Rectal smooth muscle tissue (tissue), 1 donor: ENCODE data around the gene KIR2DL4.
"Not testable (repeated sequence)": the region's sequence is repeated elsewhere in the genome, so short reads cannot be mapped to it uniquely, and the experiment has no call there.

Experiments
- H3K27ac ChIP-seq: one replicate; pipeline ENCODE4 v1.7.0; 2013; ENCODE audit warnings: low read depth, low read length, inconsistent platforms
- H3K27me3 ChIP-seq: one replicate; pipeline ENCODE4 v1.7.0; 2013; ENCODE audit warnings: low read length; ENCODE audit not compliant: control insufficient read depth, insufficient read depth
- H3K36me3 ChIP-seq: one replicate; pipeline ENCODE4 v1.7.0; 2013; ENCODE audit warnings: low read length; ENCODE audit not compliant: control insufficient read depth, insufficient read depth
- H3K4me1 ChIP-seq: one replicate; pipeline ENCODE4 v1.7.0; 2013; ENCODE audit warnings: low read length; ENCODE audit not compliant: control insufficient read depth, insufficient read depth
- H3K4me3 ChIP-seq: one replicate; pipeline ENCODE4 v1.7.0; 2013; ENCODE audit warnings: low read length
- H3K9ac ChIP-seq: one replicate; pipeline ENCODE4 v1.7.0; 2013; ENCODE audit warnings: low read length

KIR2DL4 gene

GRCh38 chr19:54778896-54779295, 24.5 kb upstream of the KIR2DL4 start:
- H3K4me3 ChIP-seq, H3K27ac ChIP-seq, H3K9ac ChIP-seq, H3K36me3 ChIP-seq, H3K27me3 ChIP-seq, H3K4me1 ChIP-seq: not testable (repeated sequence)

- not testable (repeated sequence) for H3K4me3 ChIP-seq, H3K36me3 ChIP-seq, H3K4me1 ChIP-seq, H3K27me3 ChIP-seq, H3K27ac ChIP-seq, H3K9ac ChIP-seq
Measured at GRCh38 chr19:54782916-54783315, 20.5 kb upstream of the KIR2DL4 start.

DNA sequence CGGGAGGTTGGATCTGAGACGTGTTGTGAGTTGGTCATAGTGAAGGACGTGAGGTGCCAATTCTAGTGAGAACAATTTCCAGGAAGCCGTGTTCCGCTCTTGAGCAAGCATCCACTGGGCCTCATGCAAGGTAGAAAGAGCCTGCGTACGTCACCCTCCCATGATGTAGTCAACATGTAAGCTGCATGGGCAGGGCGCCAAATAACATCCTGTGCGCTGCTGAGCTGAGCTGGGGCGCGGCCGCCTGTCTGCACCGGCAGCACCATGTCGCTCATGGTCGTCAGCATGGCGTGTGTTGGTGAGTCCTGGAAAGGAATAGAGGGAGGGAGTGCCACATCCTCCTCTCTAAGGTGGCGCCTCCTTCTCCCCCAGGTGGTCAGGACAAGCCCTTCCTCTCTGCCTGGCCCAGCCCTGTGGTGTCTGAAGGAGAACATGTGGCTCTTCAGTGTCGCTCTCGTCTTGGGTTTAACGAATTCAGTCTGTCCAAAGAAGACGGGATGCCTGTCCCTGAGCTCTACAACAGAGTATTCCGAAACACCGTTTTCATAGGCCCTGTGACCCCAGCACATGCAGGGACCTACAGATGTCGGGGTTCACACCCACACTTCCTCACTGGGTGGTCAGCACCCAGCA, 17.2 kb upstream of the KIR2DL4 start:
- not testable (repeated sequence) for H3K4me1 ChIP-seq, H3K4me3 ChIP-seq, H3K9ac ChIP-seq, H3K27me3 ChIP-seq, H3K36me3 ChIP-seq, H3K27ac ChIP-seq

DNA sequence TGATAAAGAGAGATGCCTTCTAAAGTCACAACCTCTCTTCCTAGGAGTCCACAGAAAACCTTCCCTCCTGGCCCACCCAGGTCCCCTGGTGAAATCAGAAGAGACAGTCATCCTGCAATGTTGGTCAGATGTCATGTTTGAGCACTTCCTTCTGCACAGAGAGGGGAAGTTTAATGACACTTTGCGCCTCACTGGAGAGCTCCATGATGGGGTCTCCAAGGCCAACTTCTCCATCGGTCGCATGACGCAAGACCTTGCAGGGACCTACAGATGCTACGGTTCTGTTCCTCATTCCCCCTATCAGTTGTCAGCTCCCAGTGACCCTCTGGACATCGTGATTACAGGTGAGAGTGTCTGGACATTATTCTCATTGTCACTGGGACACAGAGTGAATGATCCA, 15.3 kb upstream of the KIR2DL4 start:
- not testable (repeated sequence) for H3K36me3 ChIP-seq, H3K27me3 ChIP-seq, H3K9ac ChIP-seq, H3K27ac ChIP-seq, H3K4me1 ChIP-seq, H3K4me3 ChIP-seq

GRCh38 chr19:54790711-54791110, 12.7 kb upstream of the KIR2DL4 start:
- no peaks in the 10 kb centered on the region for H3K27me3 ChIP-seq
- H3K9ac ChIP-seq = no peak overlapping the region
- H3K36me3 ChIP-seq = no peaks in the 10 kb centered on the region
- no peaks in the 10 kb centered on the region for H3K4me1 ChIP-seq
- H3K4me3 ChIP-seq = no peak overlapping the region
- H3K27ac ChIP-seq = no peak overlapping the region

DNA sequence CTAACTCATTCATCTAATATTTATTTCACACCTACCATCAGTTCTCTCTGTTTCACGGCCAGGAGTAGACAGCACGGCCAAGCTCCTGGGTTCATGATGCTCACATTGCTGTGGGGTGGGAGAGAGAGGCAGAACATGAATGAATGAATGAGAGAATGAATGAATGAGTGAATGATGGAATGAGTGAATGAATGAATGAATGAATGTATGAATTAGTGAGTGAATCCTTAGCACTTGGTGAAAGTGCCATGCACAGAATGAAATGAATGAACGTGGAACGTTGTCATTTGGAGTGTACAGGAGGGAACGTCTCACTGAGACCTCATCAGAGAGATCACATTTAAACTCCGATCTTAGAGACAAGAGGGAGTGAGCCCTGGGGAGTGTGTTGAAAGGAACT, 11.9 kb upstream of the KIR2DL4 start:
- no peak overlapping the region for H3K27ac ChIP-seq
- H3K9ac ChIP-seq = no peak overlapping the region
- no peaks in the 10 kb centered on the region for H3K27me3 ChIP-seq
- H3K36me3 ChIP-seq = no peaks in the 10 kb centered on the region
- H3K4me1 ChIP-seq = no peaks in the 10 kb centered on the region
- H3K4me3 ChIP-seq = no peak overlapping the region

DNA sequence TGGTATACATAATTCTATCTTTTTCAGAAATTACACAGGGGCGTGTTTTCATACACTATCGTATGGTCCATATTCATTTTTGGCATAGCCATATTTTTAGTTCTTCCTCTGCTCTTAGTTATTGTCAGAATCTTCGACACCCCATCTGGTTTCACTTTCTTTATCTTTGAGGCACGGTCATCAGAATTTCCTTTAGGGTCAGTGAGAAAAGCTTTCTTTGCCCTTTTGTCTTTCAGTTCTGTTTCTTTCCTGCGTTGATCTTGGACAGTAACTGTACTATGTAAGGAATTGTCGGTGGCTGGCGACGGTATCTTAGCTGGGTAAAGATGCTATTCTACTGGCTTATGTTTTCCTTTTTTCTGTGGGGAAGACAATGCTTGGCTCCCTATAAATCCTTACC, 10.6 kb upstream of the KIR2DL4 start:
- Histone ChIP-seq H3K4me3 (peak overlapping the region; percentile 29), H3K4me1 (no peaks in the 10 kb centered on the region), H3K9ac (no peak overlapping the region), H3K27me3 (no peaks in the 10 kb centered on the region), H3K27ac (no peak overlapping the region), H3K36me3 (no peaks in the 10 kb centered on the region)

- Histone ChIP-seq H3K4me1 (no peaks in the 10 kb centered on the region), H3K27me3 (no peaks in the 10 kb centered on the region), H3K36me3 (no peaks in the 10 kb centered on the region), H3K9ac (no peak overlapping the region), H3K27ac (no peak overlapping the region), H3K4me3 (no peak overlapping the region)
Measured at GRCh38 chr19:54795758-54796157, 7.7 kb upstream of the KIR2DL4 start.

GRCh38 chr19:54804101-54804500, 691 bp downstream of the KIR2DL4 start:
- no peak overlapping the region for H3K9ac ChIP-seq
- no peak overlapping the region for H3K27ac ChIP-seq
- H3K27me3 ChIP-seq = no peaks in the 10 kb centered on the region
- H3K36me3 ChIP-seq = no peaks in the 10 kb centered on the region
- H3K4me3 ChIP-seq = no peak overlapping the region
- no peaks in the 10 kb centered on the region for H3K4me1 ChIP-seq

DNA sequence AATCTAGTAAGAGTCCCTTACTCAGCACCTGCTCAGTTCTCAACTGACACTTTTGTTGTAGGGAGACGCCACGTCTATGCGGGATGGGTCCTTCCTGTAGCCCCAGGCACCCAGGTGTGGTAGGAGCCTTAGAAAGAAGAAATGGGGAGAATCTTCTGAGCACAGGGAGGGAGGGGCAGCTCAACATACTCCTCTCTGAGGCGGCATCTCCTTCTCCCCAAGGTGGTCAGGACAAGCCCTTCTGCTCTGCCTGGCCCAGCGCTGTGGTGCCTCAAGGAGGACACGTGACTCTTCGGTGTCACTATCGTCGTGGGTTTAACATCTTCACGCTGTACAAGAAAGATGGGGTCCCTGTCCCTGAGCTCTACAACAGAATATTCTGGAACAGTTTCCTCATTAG, 1.2 kb downstream of the KIR2DL4 start:
- Histone ChIP-seq H3K36me3 (no peaks in the 10 kb centered on the region), H3K27me3 (no peaks in the 10 kb centered on the region), H3K9ac (no peak overlapping the region), H3K4me1 (no peaks in the 10 kb centered on the region), H3K27ac (no peak overlapping the region), H3K4me3 (no peak overlapping the region)

DNA sequence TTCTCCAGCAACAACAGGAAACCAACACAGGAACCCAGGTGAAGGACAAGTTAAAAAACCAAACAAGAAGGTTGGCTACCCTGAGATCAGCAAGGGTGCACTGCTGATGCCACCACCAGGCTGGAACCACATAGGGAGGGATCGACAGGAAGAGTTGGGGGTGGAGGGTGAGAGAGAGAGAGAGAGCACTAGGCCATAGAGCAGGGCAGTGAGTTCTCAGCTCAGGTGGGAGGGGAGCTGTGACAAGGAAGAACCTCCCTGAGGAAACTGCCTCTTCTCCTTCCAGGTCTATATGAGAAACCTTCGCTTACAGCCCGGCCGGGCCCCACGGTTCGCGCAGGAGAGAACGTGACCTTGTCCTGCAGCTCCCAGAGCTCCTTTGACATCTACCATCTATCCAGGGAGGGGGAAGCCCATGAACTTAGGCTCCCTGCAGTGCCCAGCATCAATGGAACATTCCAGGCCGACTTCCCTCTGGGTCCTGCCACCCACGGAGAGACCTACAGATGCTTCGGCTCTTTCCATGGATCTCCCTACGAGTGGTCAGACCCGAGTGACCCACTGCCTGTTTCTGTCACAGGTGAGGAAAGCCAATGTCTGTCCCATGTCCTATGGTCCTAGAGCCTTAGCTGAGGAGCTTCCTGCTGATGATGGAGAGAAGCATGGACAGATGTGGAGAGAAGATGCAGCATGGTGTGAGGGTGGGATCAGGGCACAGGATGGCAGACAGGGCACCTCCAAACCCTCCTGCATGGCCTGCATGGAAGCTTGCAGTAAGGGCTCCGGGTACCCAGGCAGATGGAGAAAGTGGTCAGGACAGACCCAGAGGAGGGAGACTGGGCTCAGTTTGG, 2.5 kb downstream of the KIR2DL4 start:
- Histone ChIP-seq H3K27me3 (no peaks in the 10 kb centered on the region), H3K36me3 (no peaks in the 10 kb centered on the region), H3K4me3 (no peak overlapping the region), H3K4me1 (no peaks in the 10 kb centered on the region), H3K27ac (no peak overlapping the region), H3K9ac (no peak overlapping the region)

DNA sequence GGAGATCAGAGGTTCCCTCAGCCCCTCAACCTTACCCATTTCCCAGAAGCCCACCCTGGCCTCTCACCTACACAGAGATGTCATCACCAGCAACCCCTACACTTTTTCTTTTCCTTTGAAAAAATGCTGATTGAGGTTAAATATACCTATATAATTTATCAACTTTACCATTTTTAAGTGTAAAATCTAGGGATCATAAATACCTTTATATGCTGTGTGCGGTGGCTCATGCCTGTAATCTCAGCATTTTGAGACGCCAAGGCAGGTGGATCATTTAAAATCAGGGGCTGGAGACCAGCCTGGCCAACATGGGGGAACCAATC, 3.1 kb downstream of the KIR2DL4 start:
- Histone ChIP-seq H3K27me3 (no peaks in the 10 kb centered on the region), H3K4me3 (no peak overlapping the region), H3K27ac (no peak overlapping the region), H3K4me1 (no peaks in the 10 kb centered on the region), H3K9ac (no peak overlapping the region), H3K36me3 (no peaks in the 10 kb centered on the region)

GRCh38 chr19:54814571-54814970, 11.2 kb downstream of the KIR2DL4 start:
- not testable (repeated sequence) for H3K4me1 ChIP-seq, H3K27me3 ChIP-seq, H3K27ac ChIP-seq, H3K9ac ChIP-seq, H3K36me3 ChIP-seq, H3K4me3 ChIP-seq
